Measurements from ENCODE around the gene PSMD8.
"Not testable (repeated sequence)": the region's sequence is repeated elsewhere in the genome, so short reads cannot be mapped to it uniquely, and the experiment has no call there.

PSMD8 gene

GRCh38 chr19:38374332-38375097 lies at the start of gene PSMD8:
Gene PSMD8, plus strand, starts transcription at chr19:38374571. Its CDS starts 31 bp downstream, at chr19:38374602.
- DNase-seq, result peak; percentile 99

GRCh38 chr19:38326591-38326990 lies 47.8 kb upstream of the PSMD8 start:
- no peak for DNase-seq

GRCh38 chr19:38329651-38330050 lies 44.7 kb upstream of the PSMD8 start:
- no peak for DNase-seq

- DNase-seq, result no peak
These were observed 42.6 kb upstream of the PSMD8 start for GRCh38 chr19:38331728-38332127.

DNA sequence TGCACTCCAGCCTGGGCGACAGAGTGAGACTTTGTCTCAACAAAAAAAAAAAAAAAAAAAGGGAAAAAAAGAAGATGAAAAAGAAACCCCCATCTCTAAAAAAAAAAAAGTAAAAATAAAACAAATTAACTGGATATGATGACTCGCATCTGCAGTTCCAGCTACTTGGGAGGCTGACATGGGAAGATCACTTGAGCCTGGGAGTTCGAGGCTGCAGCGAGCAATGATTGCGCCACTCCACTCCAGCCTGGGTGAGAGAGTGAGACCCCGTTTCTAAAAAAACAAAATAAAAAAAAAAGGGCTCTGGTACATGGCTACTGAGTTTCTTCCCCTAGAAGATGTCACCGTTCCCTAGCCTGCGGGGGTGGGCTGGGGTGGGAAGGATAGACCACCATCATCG lies 41.1 kb upstream of the PSMD8 start:
- no peak for DNase-seq

DNA sequence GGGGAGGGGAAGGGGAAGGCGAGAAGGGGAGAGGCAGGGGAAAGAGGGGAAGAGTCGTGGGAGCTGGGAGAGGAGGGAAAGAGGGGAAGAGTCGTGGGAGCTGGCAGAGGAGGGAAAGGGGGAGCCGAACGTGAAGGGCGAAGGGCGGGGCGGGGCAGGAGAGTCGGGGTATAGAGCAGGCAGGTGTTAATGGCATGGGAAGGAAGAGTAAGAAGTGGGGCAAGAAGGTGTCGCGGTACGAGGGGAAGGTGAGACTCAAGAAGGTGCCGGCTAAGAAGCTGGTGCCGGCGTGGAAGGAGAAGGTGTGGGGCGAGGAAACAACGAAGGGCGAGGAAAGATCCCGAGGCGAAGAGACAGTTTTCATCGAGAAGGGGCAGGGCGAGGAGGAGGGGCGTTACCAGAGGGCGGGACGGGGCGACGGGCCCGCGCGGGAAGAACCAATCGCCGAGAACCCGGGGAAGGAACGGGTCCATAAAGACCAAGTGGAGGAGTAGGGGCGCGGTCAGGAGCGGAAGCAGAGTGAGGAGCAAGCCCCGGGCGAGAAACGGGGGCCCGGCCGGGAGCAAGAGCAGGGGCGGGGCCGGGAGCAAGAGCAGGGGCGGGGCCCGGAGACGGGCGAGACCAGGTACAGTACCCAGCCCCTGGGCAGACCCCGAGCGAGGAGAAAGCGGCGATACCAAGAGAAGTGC lies 38.3 kb upstream of the PSMD8 start:
- peak; percentile 98 for DNase-seq

- DNase-seq, result peak; percentile 99
These were observed 37.6 kb upstream of the PSMD8 start for GRCh38 chr19:38336638-38337359.

- no peak for DNase-seq
These were observed 37.1 kb upstream of the PSMD8 start for GRCh38 chr19:38337360-38337653.

DNA sequence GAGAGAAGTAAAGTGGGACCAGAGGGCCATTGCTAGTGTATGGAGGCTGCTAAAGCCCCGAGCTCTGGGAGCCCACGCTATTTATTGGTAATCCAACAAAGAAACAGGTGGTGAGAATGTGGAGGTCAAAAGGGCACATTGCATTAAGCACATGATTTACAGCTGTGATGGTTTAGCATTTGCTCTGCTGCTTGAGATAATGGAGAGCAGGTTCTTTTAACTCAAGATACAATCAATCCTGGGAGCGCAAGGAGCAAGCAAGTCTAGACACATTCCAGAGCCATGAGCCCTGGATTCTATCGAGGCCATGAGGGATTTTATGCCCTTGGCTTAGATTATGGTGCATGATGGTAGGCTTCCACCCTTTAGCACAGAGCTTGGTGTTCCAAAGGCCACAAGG lies 35.4 kb upstream of the PSMD8 start:
- DNase-seq, result not testable (repeated sequence)

DNA sequence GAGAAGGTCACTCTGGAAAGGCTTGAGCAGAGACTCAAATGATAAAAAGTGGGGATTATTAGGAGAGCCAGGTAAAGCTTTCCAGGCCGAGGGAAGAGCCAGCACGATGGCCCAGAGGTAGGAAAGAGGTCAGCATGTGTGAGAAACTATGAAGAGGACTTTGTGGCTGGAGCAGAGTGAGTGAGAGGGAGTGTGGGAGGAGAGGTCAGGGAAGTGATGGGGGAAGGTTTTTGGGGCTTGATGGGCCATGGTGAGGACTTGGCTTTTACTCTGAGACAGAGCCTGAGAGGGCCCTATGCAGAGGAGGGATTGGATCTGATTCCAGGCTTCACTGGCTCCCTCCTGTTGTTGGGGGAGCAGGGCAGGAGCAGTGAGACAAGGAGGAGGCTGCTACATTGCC lies 33.4 kb upstream of the PSMD8 start:
- DNase-seq, result no peak

GRCh38 chr19:38346837-38347236 lies 27.5 kb upstream of the PSMD8 start:
- DNase-seq, result no peak

- no peak for DNase-seq
These were observed 23.5 kb upstream of the PSMD8 start for GRCh38 chr19:38350883-38351282.

DNA sequence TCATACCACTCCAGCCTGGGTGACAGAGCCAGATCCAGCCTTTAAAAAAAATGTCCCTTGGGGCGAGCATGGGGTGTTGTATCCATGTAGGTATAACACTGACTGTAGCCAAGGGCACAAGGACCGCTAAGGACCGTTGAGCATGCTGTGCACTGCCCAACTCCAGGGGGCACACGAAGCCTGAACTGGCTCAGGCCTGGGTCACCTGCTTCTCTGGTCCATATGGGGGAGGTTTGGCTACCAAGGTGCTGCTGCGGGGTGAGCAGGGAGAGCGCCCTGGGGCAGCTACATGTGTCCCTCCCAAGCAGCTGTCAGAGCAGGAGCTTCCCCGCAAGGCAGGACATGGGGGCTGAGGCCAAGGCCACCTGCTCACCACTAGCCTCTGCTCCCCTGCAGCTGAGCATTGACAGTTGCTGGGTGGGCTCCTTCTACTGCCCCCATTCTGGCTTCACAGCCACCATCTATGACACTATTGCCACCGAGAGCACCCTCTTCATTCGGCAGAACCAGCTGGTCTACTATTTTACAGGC lies 22.4 kb upstream of the PSMD8 start:
- DNase-seq, result no peak

- DNase-seq, result no peak
These were observed 21.8 kb upstream of the PSMD8 start for GRCh38 chr19:38352611-38353010.

DNA sequence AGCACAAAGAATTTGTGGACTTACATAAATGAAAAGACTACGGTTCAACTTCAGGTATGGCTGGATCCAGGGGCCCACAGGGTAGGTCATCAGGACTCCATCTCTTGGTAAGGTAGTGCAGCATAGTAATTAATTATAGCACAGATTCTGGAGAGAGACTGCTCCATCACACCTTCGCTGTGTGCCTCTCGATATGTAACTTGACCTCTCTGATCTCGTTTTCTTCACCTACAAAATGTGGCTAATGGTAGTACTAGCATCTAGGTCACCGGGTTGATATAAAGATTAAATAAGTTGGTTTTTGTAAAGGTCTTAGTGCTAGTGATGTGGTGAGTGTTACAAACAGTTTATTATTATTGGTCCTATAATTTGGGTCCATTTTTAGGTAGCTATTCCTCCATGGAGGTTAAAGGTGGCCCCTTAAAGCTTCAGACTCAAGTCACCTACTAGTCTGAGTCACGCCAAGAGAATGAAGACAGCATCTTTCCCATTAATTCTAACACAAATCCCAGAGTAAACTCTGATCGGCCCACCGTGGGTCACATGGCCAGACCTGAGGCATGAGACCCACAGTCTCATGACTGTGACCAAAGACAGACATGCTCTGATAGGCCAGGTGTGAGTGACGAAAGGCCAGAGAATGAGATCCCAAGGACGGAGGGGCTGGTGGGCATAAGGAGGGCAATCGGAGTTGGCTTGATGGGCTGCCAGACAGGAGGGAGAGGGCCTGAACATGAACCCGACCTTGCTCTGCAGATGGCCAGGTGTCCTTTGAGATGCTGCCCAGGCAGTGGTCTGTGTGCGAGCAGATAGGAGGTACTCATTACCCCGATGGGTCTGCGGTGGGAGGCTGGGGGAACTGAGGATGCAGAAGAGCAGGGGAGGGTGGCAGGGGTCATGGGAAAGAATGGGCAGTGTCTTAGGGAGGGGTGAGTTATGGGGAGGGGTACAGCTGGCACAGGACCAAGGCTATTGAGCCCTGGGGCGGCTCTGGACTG lies 18.3 kb upstream of the PSMD8 start:
- DNase-seq, result no peak

DNA sequence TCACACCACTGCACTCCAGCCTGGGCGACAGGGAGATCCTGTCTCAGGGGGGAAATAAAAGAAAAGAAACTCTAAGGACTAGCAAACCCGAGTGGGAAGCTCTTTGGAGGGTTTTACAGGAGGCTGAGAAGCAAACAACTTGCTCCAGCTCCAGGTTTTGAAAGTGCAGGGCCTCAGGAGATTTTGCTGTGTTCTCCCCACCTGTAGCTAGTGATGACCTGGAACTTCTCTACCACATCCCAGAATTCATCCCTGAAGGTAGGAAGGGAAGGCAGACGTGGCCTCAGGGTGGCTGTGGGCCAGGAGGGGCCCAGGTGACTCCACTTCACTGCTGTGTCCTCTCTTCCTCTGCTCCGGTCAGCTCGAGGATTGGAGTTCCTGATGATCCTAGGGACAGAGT lies 16.3 kb upstream of the PSMD8 start:
- no peak for DNase-seq

- no peak for DNase-seq
These were observed 14.9 kb upstream of the PSMD8 start for GRCh38 chr19:38359242-38360021.

- DNase-seq, result no peak
These were observed 14.0 kb upstream of the PSMD8 start for GRCh38 chr19:38360351-38360750.

- DNase-seq, result no peak
These were observed 13.3 kb upstream of the PSMD8 start for GRCh38 chr19:38360839-38361631.

DNA sequence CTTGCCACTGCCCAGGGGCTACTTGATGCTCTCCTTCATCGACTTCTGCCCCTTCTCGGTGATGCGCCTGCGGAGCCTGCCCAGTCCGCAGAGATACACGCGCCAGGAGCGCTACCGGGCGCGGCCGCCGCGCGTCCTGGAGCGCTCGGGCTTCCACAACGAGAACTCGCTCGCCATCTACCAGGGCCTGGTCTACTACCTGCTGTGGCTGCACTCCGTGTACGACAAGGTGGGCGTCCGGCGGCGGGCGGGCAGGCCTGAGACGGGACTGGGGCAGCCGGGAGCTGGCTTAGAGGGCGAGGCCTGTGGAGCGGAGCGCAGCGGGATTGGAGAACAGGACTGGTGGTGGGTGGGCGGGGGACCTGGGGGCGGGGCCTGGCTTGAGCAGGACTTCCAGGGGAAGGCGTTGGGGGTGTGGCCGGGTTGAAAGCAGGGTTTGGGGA lies 12.7 kb upstream of the PSMD8 start:
- DNase-seq, result peak; percentile 87
